HCT116 (cell line): Measurements from ENCODE around the gene SPDYE1. TPM values are rescaled to one million over a fixed set of nuclear protein-coding genes. Genes with fewer than 3 reads are reported as not detected.

ENCODE experiments used
- ATAC-seq: fragments of 200-7000 bp; cut with Tn5 transposase; 2 replicates; pipeline ENCODE4 v1.9.1; 2020; ENCODE audit warnings: mild to moderate bottlenecking, moderate library complexity
- BruUV-seq: library from RNA; stranded (reverse); fragments of 400-500 nt; replicated peaks from 2 replicates; lab custom pipeline; 2021; lab: Mats Ljungman, UMichigan
- CTCF ChIA-PET: fragments of 300-600 bp; sonication (Branson Sonifier 250); formaldehyde crosslinking; loops from one replicate; lab custom pipeline; 2021; ENCODE audit warnings: antibody characterized with exemption; lab: Charles Lee
- POLR2A ChIA-PET: fragments of 300-600, 350-600 bp; sonication (Branson Sonifier 250); formaldehyde crosslinking; loops from one replicate; lab custom pipeline; 2021; ENCODE audit warnings: antibody characterized with exemption; lab: Charles Lee
- RAD21 ChIA-PET, 2 experiments: fragments of 300-600 bp; sonication (Branson Sonifier 250); formaldehyde crosslinking; loops; one replicate each; lab custom pipeline; 2023; ENCODE audit warnings: low total read pairs in 2 of 2; ENCODE audit not compliant: uncharacterized antibody in 2 of 2, unreplicated experiment in 2 of 2, low non-redundant PET in 1 of 2; lab: Charles Lee
- DNase-seq: peaks from one replicate; pipeline ENCODE4 v3.0.0-alpha.2; 2010; ENCODE audit warnings: low read depth, low spot score
- H2AFZ ChIP-seq: fragments of 200-600 bp; shearing (Covaris generic), sonication (generic); 2 replicates; pipeline ENCODE4 v1.6.1; 2017; ENCODE audit warnings: low read depth, mixed run types, mixed read lengths, antibody characterized with exemption, low read length; ENCODE audit not compliant: poor library complexity, severe bottlenecking
- H3K27ac ChIP-seq: 2 replicates; pipeline ENCODE4 v1.5.1; 2012; ENCODE audit warnings: low read depth, low read length
- H3K27me3 ChIP-seq: fragments of 200-600 bp; sonication (generic); 2 replicates; pipeline ENCODE4 v1.6.1; 2016; ENCODE audit warnings: mixed run types, low read length, mixed read lengths; ENCODE audit not compliant: insufficient read depth
- H3K36me3 ChIP-seq, 2 experiments: fragments of 200-500 bp in 1 of 2; fragments of 200-600 bp in 1 of 2; sonication (Bioruptor generic) in 1 of 2; sonication (generic) in 1 of 2; 2 replicates each; pipeline versions ENCODE4 v1.5.1 to v1.6.1; 2014 to 2016; ENCODE audit warnings: low read length in 2 of 2, inconsistent platforms in 1 of 2, mixed read lengths in 1 of 2, mixed run types in 1 of 2; ENCODE audit not compliant: insufficient read depth in 2 of 2, control insufficient read depth in 1 of 2
- H3K4me1 ChIP-seq, 2 experiments: fragments of 200-600 bp in 1 of 2; sonication (generic) in 1 of 2; 2 replicates each; pipeline versions ENCODE4 v1.5.1 to v1.6.1; 2012 to 2017; ENCODE audit warnings: low read length in 2 of 2, inconsistent platforms in 1 of 2, mild to moderate bottlenecking in 1 of 2, mixed read lengths in 1 of 2, mixed run types in 1 of 2, moderate library complexity in 1 of 2; ENCODE audit not compliant: insufficient read depth in 2 of 2, control insufficient read depth in 1 of 2
- H3K4me2 ChIP-seq: fragments of 200-600 bp; sonication (generic); 2 replicates; pipeline ENCODE4 v1.6.1; 2017; ENCODE audit warnings: mixed run types, low read length, mixed read lengths
- H3K4me3 ChIP-seq, 2 experiments: fragments of 200-600 bp in 1 of 2; sonication (generic) in 1 of 2; replicated peaks in 1 of 2; 2 replicates each; pipeline ENCODE4 v1.5.1; 2011 to 2016; ENCODE audit warnings: low read length in 2 of 2, control low read depth in 1 of 2, low read depth in 1 of 2, mild to moderate bottlenecking in 1 of 2, mixed read lengths in 1 of 2, mixed run types in 1 of 2
- H3K79me2 ChIP-seq: fragments of 200-600 bp; sonication (generic); 2 replicates; pipeline ENCODE4 v1.6.1; 2017; ENCODE audit warnings: mild to moderate bottlenecking, mixed run types, low read length, moderate library complexity, mixed read lengths; ENCODE audit not compliant: insufficient read depth
- H3K9ac ChIP-seq: fragments of 200-600 bp; sonication (generic); 2 replicates; pipeline ENCODE4 v1.6.1; 2016; ENCODE audit warnings: low read length, mixed read lengths
- H3K9me2 ChIP-seq: fragments of 200-600 bp; sonication (generic), shearing (Covaris generic); 2 replicates; pipeline ENCODE4 v1.6.1; 2017; ENCODE audit warnings: mixed run types, mild to moderate bottlenecking, moderate library complexity; ENCODE audit not compliant: insufficient read depth
- H3K9me3 ChIP-seq, 2 experiments: fragments of 200-500 bp in 1 of 2; fragments of 200-600 bp in 1 of 2; sonication (Bioruptor generic) in 1 of 2; sonication (generic) in 1 of 2; 2 replicates each; pipeline ENCODE4 v1.6.1; 2014 to 2017; ENCODE audit warnings: low read length in 2 of 2, mixed read lengths in 2 of 2, inconsistent platforms in 1 of 2, low read depth in 1 of 2, mild to moderate bottlenecking in 1 of 2, mixed run types in 1 of 2, moderate library complexity in 1 of 2; ENCODE audit not compliant: control insufficient read depth in 1 of 2, insufficient read depth in 1 of 2
- H4K20me1 ChIP-seq: fragments of 200-600 bp; sonication (generic), shearing (Covaris generic); 2 replicates; pipeline ENCODE4 v1.6.1; 2017; ENCODE audit warnings: mixed run types, mild to moderate bottlenecking, moderate library complexity; ENCODE audit not compliant: insufficient read depth
- CTCF ChIP-seq, 3 experiments: fragments of 200-600 bp in 1 of 3; sonication (generic) in 1 of 3; IDR thresholded peaks in 2 of 3; conservative IDR thresholded peaks in 1 of 3; 2 replicates each; pipeline ENCODE4 v1.5.1; 2012 to 2017; ENCODE audit warnings: low read depth in 2 of 3, low read length in 2 of 3, antibody characterized with exemption in 1 of 3, borderline replicate concordance in 1 of 3, control low read depth in 1 of 3, mild to moderate bottlenecking in 1 of 3, mixed read lengths in 1 of 3, mixed run types in 1 of 3, moderate library complexity in 1 of 3; ENCODE audit not compliant: insufficient read depth in 1 of 3
- EGR1 ChIP-seq: IDR thresholded peaks from 2 replicates; pipeline ENCODE4 v1.6.1; 2012; ENCODE audit warnings: low read depth
- ELF1 ChIP-seq: IDR thresholded peaks from 2 replicates; pipeline ENCODE4 v1.6.1; 2012; ENCODE audit warnings: low read depth, borderline replicate concordance
- EZH2 ChIP-seq: fragments of 200-600 bp; sonication (generic); IDR thresholded peaks from 2 replicates; pipeline ENCODE4 v1.6.1; 2017; ENCODE audit warnings: antibody characterized with exemption, mixed run types
- JUND ChIP-seq: IDR thresholded peaks from 2 replicates; pipeline ENCODE4 v1.6.1; 2012
- POLR2A ChIP-seq: IDR thresholded peaks from 2 replicates; pipeline ENCODE4 v1.7.0; 2011; ENCODE audit warnings: borderline replicate concordance; ENCODE audit not compliant: insufficient read depth, insufficient read length; ENCODE audit errors: extremely low read depth
- POLR2AphosphoS5 ChIP-seq: IDR thresholded peaks from 2 replicates; pipeline ENCODE4 v1.6.1; 2011; ENCODE audit warnings: mild to moderate bottlenecking, low read depth, low read length, moderate library complexity
- RAD21 ChIP-seq: IDR thresholded peaks from 2 replicates; pipeline ENCODE4 v1.6.1; 2012; ENCODE audit warnings: low read depth, mild to moderate bottlenecking
- TCF7L2 ChIP-seq: IDR thresholded peaks from 2 replicates; pipeline ENCODE4 v1.7.0; 2011; ENCODE audit warnings: borderline replicate concordance, inconsistent platforms; ENCODE audit not compliant: insufficient read depth, insufficient read length; ENCODE audit errors: extremely low read depth
- YY1 ChIP-seq: IDR thresholded peaks from 2 replicates; pipeline ENCODE4 v1.6.1; 2011; ENCODE audit warnings: low read length, low read depth, moderate library complexity, mild to moderate bottlenecking; ENCODE audit not compliant: insufficient replicate concordance; ENCODE audit errors: extremely low read depth
- ZBTB33 ChIP-seq: IDR thresholded peaks from 2 replicates; pipeline ENCODE4 v1.6.1; 2011; ENCODE audit warnings: mild to moderate bottlenecking, low read length, moderate library complexity; ENCODE audit not compliant: insufficient replicate concordance; ENCODE audit errors: extremely low read depth
- ZFX ChIP-seq: fragments of 450-650 bp; IDR thresholded peaks from 2 replicates; pipeline ENCODE4 v1.6.1; 2017
- intact Hi-C: fragments of 100-400 bp; cut with micrococcal nuclease; formaldehyde crosslinking; loops from 2 replicates; pipeline ENCODE4 v1.10.0; 2022
- total RNA-seq: library from RNA; stranded (reverse); gene quantifications from one replicate; pipeline ENCODE4 v1.2.1, GENCODE V29; 2021; ENCODE audit not compliant: unreplicated experiment

Gene SPDYE1
- total RNA-seq, 1 experiment from 2014 or later, result not detected

- Histone ChIP-seq H3K27me3 (no peaks in the 10 kb centered on the region), H3K36me3 (peaks cover 5 to 18% of the 10 kb centered on the region in 2 experiments; a peak in 3 of 4 replicates), H3K9me3 (no peaks in the 10 kb centered on the region), H3K4me3 (no peak overlapping the region), H3K4me2 (no peak overlapping the region), H3K9me2 (no peaks in the 10 kb centered on the region), H4K20me1 (no peaks in the 10 kb centered on the region), H2AFZ (no peak overlapping the region), H3K79me2 (peaks cover 54% of the 10 kb centered on the region), H3K4me1 (peaks cover 4 to 18% of the 10 kb centered on the region in 2 experiments; a peak in 2 of 4 replicates), H3K9ac (no peak overlapping the region), H3K27ac (no peak overlapping the region)
- DNase-seq (no peak), ATAC-seq (no peak)
- POLR2A ChIA-PET, result no interaction called here
- no TSS peak for BruUV-seq
- CTCF ChIA-PET, result no interaction called here
- TF ChIP-seq CTCF (IDR thresholded peaks at IDR 0.05 in 2 of 3, conservative IDR thresholded peaks at IDR 0.05 in 1 of 3; ENCODE audit: borderline replicate concordance in 1 of 3, insufficient read depth in 1 of 3, low read depth in 2 of 3, low read length in 2 of 3) (no peak), TCF7L2 (no peak), POLR2A (no peak), POLR2AphosphoS5 (no peak), ZBTB33 (no peak), EZH2 (no peak), ELF1 (no peak), JUND (no peak), YY1 (no peak), ZFX (no peak), RAD21 (no peak), EGR1 (no peak)
- RAD21 ChIA-PET, result no interaction called here
- intact Hi-C loops, result no loop called here
Observed at GRCh38 chr7:44046321-44047061, 48.8 kb downstream of the SPDYE1 start.
